GM23338 (cell line): ENCODE data around the gene KBTBD8. TPM values are rescaled to one million over a fixed set of nuclear protein-coding genes. Genes with fewer than 3 reads are reported as not detected.

Source experiments
- ATAC-seq: fragments of 200-7000 bp; cut with Tn5 transposase; 3 replicates; pipeline ENCODE4 v1.9.1; 2020
- DNase-seq: peaks from one replicate; pipeline ENCODE4 v3.0.0-alpha.2; 2015; ENCODE audit warnings: low spot score
- H2AFZ ChIP-seq: fragments of 200-600 bp; sonication (generic); 2 replicates; pipeline ENCODE4 v1.8.0; 2016; ENCODE audit warnings: antibody characterized with exemption, mild to moderate bottlenecking, moderate library complexity
- H3F3A ChIP-seq: fragments of 200-600 bp; sonication (generic); replicated peaks from 2 replicates; pipeline ENCODE4 v1.8.0; 2017; ENCODE audit warnings: antibody characterized with exemption, mixed run types, low read depth
- H3K27ac ChIP-seq: fragments of 200-600 bp; sonication (generic); 2 replicates; pipeline ENCODE4 v1.6.1; 2016; ENCODE audit warnings: low read depth
- H3K27me3 ChIP-seq: fragments of 200-600 bp; sonication (generic); 2 replicates; pipeline ENCODE4 v1.8.0; 2016; ENCODE audit warnings: mild to moderate bottlenecking, mixed run types, moderate library complexity; ENCODE audit not compliant: insufficient read depth
- H3K36me3 ChIP-seq: fragments of 200-600 bp; sonication (generic); 2 replicates; pipeline ENCODE4 v1.8.0; 2016; ENCODE audit warnings: mild to moderate bottlenecking; ENCODE audit not compliant: insufficient read depth
- H3K4me1 ChIP-seq: fragments of 200-600 bp; sonication (generic); 2 replicates; pipeline ENCODE4 v1.8.0; 2016; ENCODE audit warnings: mild to moderate bottlenecking, moderate library complexity; ENCODE audit not compliant: insufficient read depth
- H3K4me2 ChIP-seq: fragments of 200-600 bp; sonication (generic); 2 replicates; pipeline ENCODE4 v1.7.1; 2017; ENCODE audit warnings: mixed run types
- H3K4me3 ChIP-seq: fragments of 200-600 bp; sonication (generic); 2 replicates; pipeline ENCODE4 v1.6.1; 2016; ENCODE audit warnings: mixed run types
- H3K79me2 ChIP-seq: fragments of 200-600 bp; sonication (generic); replicated peaks from 2 replicates; pipeline ENCODE4 v1.8.0; 2017; ENCODE audit warnings: mild to moderate bottlenecking; ENCODE audit not compliant: insufficient read depth
- H3K9me2 ChIP-seq: fragments of 200-600 bp; sonication (generic); 2 replicates; pipeline ENCODE4 v1.8.0; 2017; ENCODE audit not compliant: insufficient read depth
- H4K20me1 ChIP-seq: fragments of 200-600 bp; sonication (generic); replicated peaks from 2 replicates; pipeline ENCODE4 v1.8.0; 2017; ENCODE audit warnings: mild to moderate bottlenecking; ENCODE audit not compliant: insufficient read depth
- H3K27ac Mint-ChIP-seq: 2 replicates; pipeline ENCODE4 v1.8.0; 2020; ENCODE audit warnings: inconsistent platforms, mild to moderate bottlenecking, moderate library complexity, mixed read lengths
- H3K27me3 Mint-ChIP-seq: 3 replicates; pipeline ENCODE4 v1.8.0; 2022; ENCODE audit warnings: low read depth, mild to moderate bottlenecking, moderate library complexity, mixed read lengths, inconsistent platforms; ENCODE audit not compliant: insufficient read depth, poor library complexity
- H3K36me3 Mint-ChIP-seq: 3 replicates; pipeline ENCODE4 v1.8.0; 2021; ENCODE audit warnings: low read depth, mild to moderate bottlenecking, inconsistent platforms, moderate library complexity, mixed read lengths
- H3K4me1 Mint-ChIP-seq: 3 replicates; pipeline ENCODE4 v1.8.0; 2020; ENCODE audit warnings: mild to moderate bottlenecking, inconsistent platforms, mixed read lengths
- H3K4me3 Mint-ChIP-seq: 3 replicates; pipeline ENCODE4 v1.8.0; 2021; ENCODE audit warnings: moderate library complexity, mild to moderate bottlenecking, inconsistent platforms, mixed read lengths
- H3K9me3 Mint-ChIP-seq: 3 replicates; pipeline ENCODE4 v1.8.0; 2020; ENCODE audit warnings: moderate library complexity, mild to moderate bottlenecking, inconsistent platforms, mixed read lengths
- CREB1 ChIP-seq: fragments of 250-450 bp; sonication (Bioruptor Pico); IDR thresholded peaks from 2 replicates; pipeline ENCODE4 v1.5.0; 2020; ENCODE audit warnings: low read depth, mild to moderate bottlenecking, moderate library complexity
- CTCF ChIP-seq, 2 experiments: fragments of 200-600 bp in 1 of 2; sonication (generic) in 1 of 2; conservative IDR thresholded peaks; 2 replicates each; pipeline versions ENCODE4 v1.5.1 to v1.6.1; 2016 to 2017; ENCODE audit warnings: antibody characterized with exemption in 2 of 2, low read depth in 2 of 2, mild to moderate bottlenecking in 2 of 2, moderate library complexity in 1 of 2
- ETS1 ChIP-seq: IDR thresholded peaks from 2 replicates; pipeline ENCODE4 v1.6.1; 2016; ENCODE audit warnings: antibody characterized with exemption
- EZH2 ChIP-seq: fragments of 200-600 bp; sonication (generic); IDR thresholded peaks from one replicate; pipeline ENCODE4 v1.8.0; 2017; ENCODE audit warnings: antibody characterized with exemption, mild to moderate bottlenecking, low read depth; ENCODE audit not compliant: unreplicated experiment
- EZH2phosphoT487 ChIP-seq: fragments of 200-600 bp; sonication (generic); IDR thresholded peaks from one replicate; pipeline ENCODE4 v1.8.1; 2018; ENCODE audit warnings: antibody characterized with exemption; ENCODE audit not compliant: unreplicated experiment
- JUNB ChIP-seq: IDR thresholded peaks from one replicate; pipeline ENCODE4 v1.6.1; 2016; ENCODE audit warnings: antibody characterized with exemption; ENCODE audit not compliant: unreplicated experiment
- NANOG ChIP-seq: IDR thresholded peaks from 2 replicates; pipeline ENCODE4 v1.6.1; 2016; ENCODE audit warnings: antibody characterized with exemption, borderline replicate concordance
- POLR2AphosphoS5 ChIP-seq: IDR thresholded peaks from 2 replicates; pipeline ENCODE4 v1.6.1; 2016; ENCODE audit warnings: antibody characterized with exemption, low read depth
- REST ChIP-seq: IDR thresholded peaks from one replicate; pipeline ENCODE4 v1.6.1; 2018; ENCODE audit warnings: antibody characterized with exemption; ENCODE audit not compliant: unreplicated experiment
- STAT1 ChIP-seq: IDR thresholded peaks from one replicate; pipeline ENCODE4 v1.6.1; 2016; ENCODE audit warnings: antibody characterized with exemption; ENCODE audit not compliant: unreplicated experiment
- ZNF114 ChIP-seq: fragments of 250-450 bp; sonication (Bioruptor Pico); IDR thresholded peaks from 2 replicates; pipeline ENCODE4 v1.5.0; 2020; ENCODE audit warnings: mild to moderate bottlenecking, moderate library complexity
- ZNF331 ChIP-seq: fragments of 250-450 bp; sonication (Bioruptor Pico); IDR thresholded peaks from 2 replicates; pipeline ENCODE4 v1.5.0; 2020; ENCODE audit warnings: low read depth, mild to moderate bottlenecking, moderate library complexity
- polyA plus RNA-seq: library from polyadenylated mRNA; unstranded; fragments of >200 nt; fragmentation: Nextera tagmentation; extraction: Ambion mirVana; gene quantifications from 2 replicates; pipeline ENCODE4 v1.2.1, GENCODE V29; 2016
- total RNA-seq: library from RNA; depleted of rRNA; stranded (reverse); fragments of >200 nt; shearing (Covaris generic); gene quantifications from 2 replicates; pipeline ENCODE4 v1.2.3, GENCODE V29; 2014
- TF ChIP-seq, protein P1 (sequence below): fragments of 250-450 bp; sonication (Bioruptor Pico); IDR thresholded peaks from 2 replicates; pipeline ENCODE4 v1.5.0; 2020; ENCODE audit warnings: mild to moderate bottlenecking, moderate library complexity

The KBTBD8 gene
- total and polyA plus RNA-seq, 2 experiments from 2014 or later = 3.5 to 19.9 TPM

- ATAC-seq = no peak
- Mint-ChIP-seq H3K36me3 (no peaks in the 10 kb centered on the region; the same call in 1 of the 3 replicates), H3K4me1 (peaks cover 13% of the 10 kb centered on the region; the same call in 2 of the 3 replicates), H3K27ac (no peak overlapping the region), H3K9me3 (no peaks in the 10 kb centered on the region; the same call in 2 of the 3 replicates), H3K27me3 (peaks cover 5% of the 10 kb centered on the region), H3K4me3 (no peak overlapping the region)
- Histone ChIP-seq H3K4me2 (no peak overlapping the region), H3K79me2 (no peaks in the 10 kb centered on the region), H3K27ac (no peak overlapping the region), H3F3A (no peaks in the 10 kb centered on the region), H3K36me3 (no peaks in the 10 kb centered on the region; the same call in 1 of the 2 replicates), H4K20me1 (no peaks in the 10 kb centered on the region), H2AFZ (peak overlapping the region; percentile 3), H3K27me3 (no peaks in the 10 kb centered on the region), H3K4me3 (no peak overlapping the region), H3K4me1 (no peaks in the 10 kb centered on the region), H3K9me2 (0 out of 2 replicates have a peak, but pooled peaks cover 5% of the 10 kb centered on the region)
- no peak for TF ChIP-seq ZNF331 (CRISPR knock-in tag)
- TF ChIP-seq ZNF114 (CRISPR knock-in tag) = no peak
- TF ChIP-seq ETS1 = no peak
- TF ChIP-seq POLR2AphosphoS5 = no peak
- no peak for TF ChIP-seq CTCF (conservative IDR thresholded peaks at IDR 0.05; ENCODE audit: low read depth in 2 of 2)
- TF ChIP-seq EZH2 = no peak
- no peak for TF ChIP-seq EZH2phosphoT487
- no peak for TF ChIP-seq NANOG
- TF ChIP-seq, protein P1, sequence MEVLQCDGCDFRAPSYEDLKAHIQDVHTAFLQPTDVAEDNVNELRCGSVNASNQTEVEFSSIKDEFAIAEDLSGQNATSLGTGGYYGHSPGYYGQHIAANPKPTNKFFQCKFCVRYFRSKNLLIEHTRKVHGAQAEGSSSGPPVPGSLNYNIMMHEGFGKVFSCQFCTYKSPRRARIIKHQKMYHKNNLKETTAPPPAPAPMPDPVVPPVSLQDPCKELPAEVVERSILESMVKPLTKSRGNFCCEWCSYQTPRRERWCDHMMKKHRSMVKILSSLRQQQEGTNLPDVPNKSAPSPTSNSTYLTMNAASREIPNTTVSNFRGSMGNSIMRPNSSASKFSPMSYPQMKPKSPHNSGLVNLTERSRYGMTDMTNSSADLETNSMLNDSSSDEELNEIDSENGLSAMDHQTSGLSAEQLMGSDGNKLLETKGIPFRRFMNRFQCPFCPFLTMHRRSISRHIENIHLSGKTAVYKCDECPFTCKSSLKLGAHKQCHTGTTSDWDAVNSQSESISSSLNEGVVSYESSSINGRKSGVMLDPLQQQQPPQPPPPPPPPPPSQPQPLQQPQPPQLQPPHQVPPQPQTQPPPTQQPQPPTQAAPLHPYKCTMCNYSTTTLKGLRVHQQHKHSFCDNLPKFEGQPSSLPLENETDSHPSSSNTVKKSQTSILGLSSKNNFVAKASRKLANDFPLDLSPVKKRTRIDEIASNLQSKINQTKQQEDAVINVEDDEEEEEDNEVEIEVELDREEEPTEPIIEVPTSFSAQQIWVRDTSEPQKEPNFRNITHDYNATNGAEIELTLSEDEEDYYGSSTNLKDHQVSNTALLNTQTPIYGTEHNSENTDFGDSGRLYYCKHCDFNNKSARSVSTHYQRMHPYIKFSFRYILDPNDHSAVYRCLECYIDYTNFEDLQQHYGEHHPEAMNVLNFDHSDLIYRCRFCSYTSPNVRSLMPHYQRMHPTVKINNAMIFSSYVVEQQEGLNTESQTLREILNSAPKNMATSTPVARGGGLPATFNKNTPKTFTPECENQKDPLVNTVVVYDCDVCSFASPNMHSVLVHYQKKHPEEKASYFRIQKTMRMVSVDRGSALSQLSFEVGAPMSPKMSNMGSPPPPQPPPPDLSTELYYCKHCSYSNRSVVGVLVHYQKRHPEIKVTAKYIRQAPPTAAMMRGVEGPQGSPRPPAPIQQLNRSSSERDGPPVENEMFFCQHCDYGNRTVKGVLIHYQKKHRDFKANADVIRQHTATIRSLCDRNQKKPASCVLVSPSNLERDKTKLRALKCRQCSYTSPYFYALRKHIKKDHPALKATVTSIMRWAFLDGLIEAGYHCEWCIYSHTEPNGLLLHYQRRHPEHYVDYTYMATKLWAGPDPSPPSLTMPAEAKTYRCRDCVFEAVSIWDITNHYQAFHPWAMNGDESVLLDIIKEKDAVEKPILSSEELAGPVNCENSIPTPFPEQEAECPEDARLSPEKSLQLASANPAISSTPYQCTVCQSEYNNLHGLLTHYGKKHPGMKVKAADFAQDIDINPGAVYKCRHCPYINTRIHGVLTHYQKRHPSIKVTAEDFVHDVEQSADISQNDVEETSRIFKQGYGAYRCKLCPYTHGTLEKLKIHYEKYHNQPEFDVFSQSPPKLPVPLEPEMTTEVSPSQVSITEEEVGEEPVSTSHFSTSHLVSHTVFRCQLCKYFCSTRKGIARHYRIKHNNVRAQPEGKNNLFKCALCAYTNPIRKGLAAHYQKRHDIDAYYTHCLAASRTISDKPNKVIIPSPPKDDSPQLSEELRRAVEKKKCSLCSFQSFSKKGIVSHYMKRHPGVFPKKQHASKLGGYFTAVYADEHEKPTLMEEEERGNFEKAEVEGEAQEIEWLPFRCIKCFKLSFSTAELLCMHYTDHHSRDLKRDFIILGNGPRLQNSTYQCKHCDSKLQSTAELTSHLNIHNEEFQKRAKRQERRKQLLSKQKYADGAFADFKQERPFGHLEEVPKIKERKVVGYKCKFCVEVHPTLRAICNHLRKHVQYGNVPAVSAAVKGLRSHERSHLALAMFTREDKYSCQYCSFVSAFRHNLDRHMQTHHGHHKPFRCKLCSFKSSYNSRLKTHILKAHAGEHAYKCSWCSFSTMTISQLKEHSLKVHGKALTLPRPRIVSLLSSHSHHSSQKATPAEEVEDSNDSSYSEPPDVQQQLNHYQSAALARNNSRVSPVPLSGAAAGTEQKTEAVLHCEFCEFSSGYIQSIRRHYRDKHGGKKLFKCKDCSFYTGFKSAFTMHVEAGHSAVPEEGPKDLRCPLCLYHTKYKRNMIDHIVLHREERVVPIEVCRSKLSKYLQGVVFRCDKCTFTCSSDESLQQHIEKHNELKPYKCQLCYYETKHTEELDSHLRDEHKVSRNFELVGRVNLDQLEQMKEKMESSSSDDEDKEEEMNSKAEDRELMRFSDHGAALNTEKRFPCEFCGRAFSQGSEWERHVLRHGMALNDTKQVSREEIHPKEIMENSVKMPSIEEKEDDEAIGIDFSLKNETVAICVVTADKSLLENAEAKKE (CRISPR knock-in tag) = no peak
- TF ChIP-seq JUNB = no peak
- no peak for TF ChIP-seq STAT1
- no peak for TF ChIP-seq CREB1 (CRISPR knock-in tag)
- no peak for TF ChIP-seq REST
- DNase-seq = no peak
Measured at GRCh38 chr3:67044295-67044694, 46.2 kb downstream of the KBTBD8 start.
